OCI-LY1 (cell line): Measurements from ENCODE around the gene ST6GALNAC4.

Experiments used
- H2AFZ ChIP-seq: fragments of 200-600 bp; sonication (generic), shearing (Covaris generic); 2 replicates; pipeline ENCODE4 v1.6.0; 2014; ENCODE audit warnings: antibody characterized with exemption, mild to moderate bottlenecking, low read length
- H3F3A ChIP-seq: fragments of 200-600 bp; sonication (generic), shearing (Covaris generic); 2 replicates; pipeline ENCODE4 v1.6.0; 2014; ENCODE audit warnings: mild to moderate bottlenecking, antibody characterized with exemption, low read length, moderate library complexity; ENCODE audit not compliant: insufficient read depth
- H3K27ac ChIP-seq: fragments of 200-600 bp; sonication (generic); 2 replicates; pipeline ENCODE4 v1.5.1; 2014; ENCODE audit warnings: low read length, mixed run types, mild to moderate bottlenecking, low read depth; ENCODE audit not compliant: poor library complexity, severe bottlenecking
- H3K27me3 ChIP-seq: fragments of 200-600 bp; sonication (generic); 2 replicates; pipeline ENCODE4 v1.6.0; 2014; ENCODE audit warnings: antibody characterized with exemption, mild to moderate bottlenecking, low read length, moderate library complexity; ENCODE audit not compliant: insufficient read depth
- H3K36me3 ChIP-seq: fragments of 200-600 bp; sonication (generic); 2 replicates; pipeline ENCODE4 v1.6.1; 2014; ENCODE audit warnings: mild to moderate bottlenecking, antibody characterized with exemption, low read length, moderate library complexity, mixed read lengths; ENCODE audit not compliant: insufficient read depth
- H3K4me1 ChIP-seq: fragments of 200-600 bp; sonication (generic); 2 replicates; pipeline ENCODE4 v1.5.1; 2014; ENCODE audit warnings: mild to moderate bottlenecking, low read length, moderate library complexity; ENCODE audit not compliant: insufficient read depth, severe bottlenecking
- H3K4me2 ChIP-seq: fragments of 200-600 bp; sonication (generic), shearing (Covaris generic); 2 replicates; pipeline ENCODE4 v1.6.1; 2014; ENCODE audit warnings: low read length
- H3K4me3 ChIP-seq: fragments of 200-600 bp; sonication (generic); 2 replicates; pipeline ENCODE4 v1.5.1; 2014; ENCODE audit warnings: low read length, low read depth, mild to moderate bottlenecking, mixed read lengths; ENCODE audit not compliant: poor library complexity, severe bottlenecking
- H3K79me2 ChIP-seq: fragments of 200-600 bp; shearing (Covaris generic); 2 replicates; pipeline ENCODE4 v1.6.1; 2016; ENCODE audit warnings: mixed run types, low read length, mixed read lengths; ENCODE audit not compliant: insufficient read depth
- H3K9ac ChIP-seq: fragments of 200-600 bp; sonication (generic), shearing (Covaris generic); 2 replicates; pipeline ENCODE4 v1.6.1; 2014; ENCODE audit warnings: mild to moderate bottlenecking, low read length, mixed read lengths
- H3K9me2 ChIP-seq: fragments of 200-600 bp; sonication (generic), shearing (Covaris generic); 2 replicates; pipeline ENCODE4 v1.6.1; 2014; ENCODE audit warnings: low read depth, mild to moderate bottlenecking, low read length, mixed read lengths
- H3K9me3 ChIP-seq: fragments of 200-600 bp; shearing (Covaris generic); 2 replicates; pipeline ENCODE4 v1.6.1; 2014; ENCODE audit warnings: low read length, mixed read lengths
- H4K20me1 ChIP-seq: fragments of 200-600 bp; sonication (generic), shearing (Covaris generic); 2 replicates; pipeline ENCODE4 v1.6.0; 2016; ENCODE audit warnings: mild to moderate bottlenecking, low read length; ENCODE audit not compliant: insufficient read depth
- EZH2 ChIP-seq: fragments of 200-600 bp; sonication (generic), shearing (Covaris generic); IDR thresholded peaks from 2 replicates; pipeline ENCODE4 v1.8.0; 2017; ENCODE audit warnings: borderline replicate concordance, mixed run types, mild to moderate bottlenecking, antibody characterized with exemption, low read length, moderate library complexity, mixed read lengths
- TF ChIP-seq, protein P1 (sequence below): fragments of 200-600 bp; sonication (generic), shearing (Covaris generic); IDR thresholded peaks from 2 replicates; pipeline ENCODE4 v1.5.1; 2017; ENCODE audit warnings: mild to moderate bottlenecking, antibody characterized with exemption, low read length, moderate library complexity, mixed read lengths

Gene ST6GALNAC4

GRCh38 chr9:127876764-127877562 lies 39.9 kb downstream of the ST6GALNAC4 start:
- Histone ChIP-seq H3K36me3 (no peaks in the 10 kb centered on the region), H3K27me3 (peaks cover 17% of the 10 kb centered on the region; the same call in 1 of the 2 replicates), H3K27ac (no peak overlapping the region), H3K9me3 (no peaks in the 10 kb centered on the region), H4K20me1 (no peaks in the 10 kb centered on the region), H3F3A (no peaks in the 10 kb centered on the region), H3K79me2 (no peaks in the 10 kb centered on the region), H3K4me2 (no peak overlapping the region), H3K4me3 (no peak overlapping the region), H3K9me2 (no peaks in the 10 kb centered on the region), H2AFZ (no peak overlapping the region), H3K9ac (no peak overlapping the region), H3K4me1 (peaks cover 6% of the 10 kb centered on the region)
- TF ChIP-seq EZH2, result no peak
- TF ChIP-seq, protein P1, sequence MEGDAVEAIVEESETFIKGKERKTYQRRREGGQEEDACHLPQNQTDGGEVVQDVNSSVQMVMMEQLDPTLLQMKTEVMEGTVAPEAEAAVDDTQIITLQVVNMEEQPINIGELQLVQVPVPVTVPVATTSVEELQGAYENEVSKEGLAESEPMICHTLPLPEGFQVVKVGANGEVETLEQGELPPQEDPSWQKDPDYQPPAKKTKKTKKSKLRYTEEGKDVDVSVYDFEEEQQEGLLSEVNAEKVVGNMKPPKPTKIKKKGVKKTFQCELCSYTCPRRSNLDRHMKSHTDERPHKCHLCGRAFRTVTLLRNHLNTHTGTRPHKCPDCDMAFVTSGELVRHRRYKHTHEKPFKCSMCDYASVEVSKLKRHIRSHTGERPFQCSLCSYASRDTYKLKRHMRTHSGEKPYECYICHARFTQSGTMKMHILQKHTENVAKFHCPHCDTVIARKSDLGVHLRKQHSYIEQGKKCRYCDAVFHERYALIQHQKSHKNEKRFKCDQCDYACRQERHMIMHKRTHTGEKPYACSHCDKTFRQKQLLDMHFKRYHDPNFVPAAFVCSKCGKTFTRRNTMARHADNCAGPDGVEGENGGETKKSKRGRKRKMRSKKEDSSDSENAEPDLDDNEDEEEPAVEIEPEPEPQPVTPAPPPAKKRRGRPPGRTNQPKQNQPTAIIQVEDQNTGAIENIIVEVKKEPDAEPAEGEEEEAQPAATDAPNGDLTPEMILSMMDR, result no peak

DNA sequence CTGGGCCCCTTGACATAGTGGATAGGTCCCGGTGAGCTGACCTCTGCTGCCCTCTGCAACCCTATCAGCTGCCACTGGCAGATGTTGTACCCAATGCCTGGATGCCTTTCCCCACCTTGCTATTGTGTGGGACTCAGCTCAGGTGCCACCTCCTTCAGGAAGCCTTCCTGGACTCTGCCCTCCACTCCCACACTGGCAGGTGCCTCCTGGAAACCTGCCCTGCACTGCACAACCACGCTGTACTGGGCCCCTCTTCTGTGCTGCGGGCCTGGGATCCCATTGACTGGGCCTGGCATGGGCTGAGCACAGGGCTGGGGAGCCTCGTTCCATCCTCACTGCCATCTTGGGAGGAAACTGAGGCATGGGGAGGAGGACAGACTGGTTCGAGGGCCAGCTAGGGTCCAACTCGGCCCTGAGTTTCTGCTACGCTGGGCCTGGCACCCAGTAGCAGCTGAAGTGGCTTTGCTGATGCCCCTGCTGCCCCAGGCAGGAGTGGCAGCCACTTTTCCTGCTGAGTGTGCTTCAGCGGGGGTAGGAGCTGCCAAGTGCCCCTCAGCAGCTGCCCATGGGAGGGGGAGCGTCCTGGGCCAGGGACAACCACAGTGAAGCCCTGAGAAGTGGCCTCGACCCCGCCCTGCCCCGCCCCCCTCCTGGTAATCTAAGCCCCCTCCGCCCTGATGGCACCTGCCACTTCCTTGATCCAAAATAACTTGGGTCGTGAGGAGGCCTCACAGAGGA lies 40.6 kb downstream of the ST6GALNAC4 start:
- Histone ChIP-seq H3F3A (no peaks in the 10 kb centered on the region), H3K27ac (no peak overlapping the region), H3K79me2 (no peaks in the 10 kb centered on the region), H3K9me2 (no peaks in the 10 kb centered on the region), H3K4me3 (no peak overlapping the region), H2AFZ (no peak overlapping the region), H3K9ac (no peak overlapping the region), H3K36me3 (no peaks in the 10 kb centered on the region), H3K4me1 (peaks cover 6% of the 10 kb centered on the region), H4K20me1 (no peaks in the 10 kb centered on the region), H3K27me3 (peaks cover 17% of the 10 kb centered on the region; the same call in 1 of the 2 replicates), H3K4me2 (no peak overlapping the region), H3K9me3 (no peaks in the 10 kb centered on the region)
- TF ChIP-seq, protein P1, result no peak
- no peak for TF ChIP-seq EZH2

DNA sequence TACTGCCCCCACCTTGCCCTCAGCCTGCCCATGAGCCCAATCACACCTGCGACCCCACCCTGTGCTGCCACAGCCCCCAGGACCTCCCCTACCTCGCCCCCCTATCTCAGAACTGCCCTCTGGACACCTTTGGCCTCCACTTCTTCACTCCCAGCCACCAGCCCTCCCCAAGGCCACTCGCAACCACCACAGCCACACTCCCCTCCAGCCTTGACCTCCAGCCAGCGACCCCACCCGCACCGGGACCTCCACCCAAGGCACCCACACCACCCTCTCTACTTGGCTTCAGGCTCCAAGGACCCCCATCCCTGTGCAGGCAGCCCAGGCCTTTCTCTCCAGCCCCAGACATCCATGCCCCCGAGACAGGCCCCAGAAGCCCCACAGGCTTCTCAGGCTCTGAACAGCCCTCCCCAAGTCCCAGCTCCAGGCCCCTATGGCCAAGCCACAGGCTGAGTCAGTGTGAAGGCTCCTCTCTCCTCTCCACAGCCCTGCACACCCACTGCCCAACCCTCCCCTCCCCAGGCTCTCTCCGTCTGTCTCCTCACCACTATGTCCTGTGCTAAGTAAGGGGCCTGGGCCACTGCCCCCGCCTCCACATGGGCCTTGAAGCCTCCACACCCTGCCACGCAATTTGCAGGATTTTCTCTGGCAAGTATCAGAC lies 41.4 kb downstream of the ST6GALNAC4 start:
- no peak overlapping the region for H3K4me2 ChIP-seq

More for the DNA sequence above, 41.4 kb downstream of the ST6GALNAC4 start:
- no peak for TF ChIP-seq EZH2
- TF ChIP-seq, protein P1, result no peak
- no peak overlapping the region for H2AFZ ChIP-seq
- H3K4me3 ChIP-seq, result no peak overlapping the region
- no peaks in the 10 kb centered on the region for H4K20me1 ChIP-seq
- no peak overlapping the region for H3K27ac ChIP-seq
- no peaks in the 10 kb centered on the region for H3F3A ChIP-seq
- H3K27me3 ChIP-seq, result peaks cover 17% of the 10 kb centered on the region; the same call in 1 of the 2 replicates
- H3K9me3 ChIP-seq, result no peaks in the 10 kb centered on the region
- no peak overlapping the region for H3K9ac ChIP-seq
- no peaks in the 10 kb centered on the region for H3K79me2 ChIP-seq
- no peaks in the 10 kb centered on the region for H3K9me2 ChIP-seq
- no peaks in the 10 kb centered on the region for H3K36me3 ChIP-seq
- H3K4me1 ChIP-seq, result peaks cover 6% of the 10 kb centered on the region
